Lower leg skin (tissue), 3 donors: ENCODE data around the gene TRIM67.

Experiments used
- POLR2A ChIP-seq, 2 donors: fragments of 450-650 bp; IDR thresholded peaks; one replicate each; pipeline ENCODE4 v1.6.1; 2016 to 2017; ENCODE audit warnings: antibody characterized with exemption in 2 of 2, mild to moderate bottlenecking in 1 of 2, moderate library complexity in 1 of 2
- TF ChIP-seq, protein P1 (sequence below), 3 donors: fragments of 450-650 bp; IDR thresholded peaks; one replicate each; pipeline ENCODE4 v1.5.1; 2016; ENCODE audit warnings: antibody characterized with exemption in 3 of 3, mild to moderate bottlenecking in 3 of 3, moderate library complexity in 2 of 3

DNA sequence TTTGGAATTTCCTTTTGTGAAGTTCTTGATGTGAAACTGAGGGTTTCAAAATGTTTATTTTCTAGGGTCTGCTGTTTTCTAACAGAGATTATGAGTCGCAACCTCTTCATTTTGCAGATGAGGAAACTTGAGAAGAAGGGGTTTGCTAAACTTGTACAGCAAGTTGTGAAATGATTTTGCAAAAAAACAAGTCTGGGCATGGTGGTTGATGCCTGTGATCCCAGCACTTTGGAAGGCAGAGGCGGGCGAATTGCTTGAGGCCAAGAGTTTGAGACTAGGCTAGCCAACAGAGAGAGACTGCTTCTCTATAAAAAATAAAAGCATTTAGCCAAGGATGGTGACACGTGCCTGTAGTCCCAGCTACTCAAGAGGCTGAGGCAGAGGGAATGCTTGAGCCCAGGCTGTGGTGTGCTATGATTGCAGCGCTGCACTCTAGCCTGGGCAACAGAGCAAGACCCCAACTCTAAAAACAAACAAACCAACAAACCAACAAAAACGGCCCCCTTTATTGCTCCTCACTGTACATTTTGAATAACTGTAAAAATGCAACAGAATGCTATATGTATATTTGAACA, 9.9 kb downstream of the TRIM67 start:
- no peak for TF ChIP-seq POLR2A (IDR thresholded peaks at IDR 0.05)
- TF ChIP-seq, protein P1, sequence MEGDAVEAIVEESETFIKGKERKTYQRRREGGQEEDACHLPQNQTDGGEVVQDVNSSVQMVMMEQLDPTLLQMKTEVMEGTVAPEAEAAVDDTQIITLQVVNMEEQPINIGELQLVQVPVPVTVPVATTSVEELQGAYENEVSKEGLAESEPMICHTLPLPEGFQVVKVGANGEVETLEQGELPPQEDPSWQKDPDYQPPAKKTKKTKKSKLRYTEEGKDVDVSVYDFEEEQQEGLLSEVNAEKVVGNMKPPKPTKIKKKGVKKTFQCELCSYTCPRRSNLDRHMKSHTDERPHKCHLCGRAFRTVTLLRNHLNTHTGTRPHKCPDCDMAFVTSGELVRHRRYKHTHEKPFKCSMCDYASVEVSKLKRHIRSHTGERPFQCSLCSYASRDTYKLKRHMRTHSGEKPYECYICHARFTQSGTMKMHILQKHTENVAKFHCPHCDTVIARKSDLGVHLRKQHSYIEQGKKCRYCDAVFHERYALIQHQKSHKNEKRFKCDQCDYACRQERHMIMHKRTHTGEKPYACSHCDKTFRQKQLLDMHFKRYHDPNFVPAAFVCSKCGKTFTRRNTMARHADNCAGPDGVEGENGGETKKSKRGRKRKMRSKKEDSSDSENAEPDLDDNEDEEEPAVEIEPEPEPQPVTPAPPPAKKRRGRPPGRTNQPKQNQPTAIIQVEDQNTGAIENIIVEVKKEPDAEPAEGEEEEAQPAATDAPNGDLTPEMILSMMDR (IDR thresholded peaks at IDR 0.05) = no peak
